Measurements from ENCODE around the gene ING5.
"Not testable (repeated sequence)": the region's sequence is repeated elsewhere in the genome, so short reads cannot be mapped to it uniquely, and the experiment has no call there.

Gene ING5

DNA sequence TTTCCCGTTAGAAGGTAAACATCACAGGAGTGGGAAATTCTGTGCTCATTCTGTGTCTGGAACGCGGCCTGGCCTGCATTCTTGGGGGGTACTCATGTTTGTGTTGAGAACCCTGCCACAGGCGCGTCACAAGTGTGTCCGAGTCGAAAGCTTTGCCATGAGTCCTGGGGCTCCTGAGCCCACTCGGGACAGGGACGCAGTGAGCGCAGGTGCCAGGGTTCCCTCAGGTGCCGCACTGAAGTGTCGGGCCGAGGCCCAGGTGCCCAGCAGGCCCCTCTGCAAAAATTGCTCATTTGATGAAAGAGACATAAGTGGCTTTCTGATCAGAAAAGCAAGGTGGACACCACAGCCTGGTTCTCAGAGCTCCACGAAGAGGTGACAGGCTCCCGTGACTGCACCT is 37.3 kb downstream of the ING5 start:
- DNase-seq (ENCODE audit: low read depth in 2 of 2), result no peak

DNA sequence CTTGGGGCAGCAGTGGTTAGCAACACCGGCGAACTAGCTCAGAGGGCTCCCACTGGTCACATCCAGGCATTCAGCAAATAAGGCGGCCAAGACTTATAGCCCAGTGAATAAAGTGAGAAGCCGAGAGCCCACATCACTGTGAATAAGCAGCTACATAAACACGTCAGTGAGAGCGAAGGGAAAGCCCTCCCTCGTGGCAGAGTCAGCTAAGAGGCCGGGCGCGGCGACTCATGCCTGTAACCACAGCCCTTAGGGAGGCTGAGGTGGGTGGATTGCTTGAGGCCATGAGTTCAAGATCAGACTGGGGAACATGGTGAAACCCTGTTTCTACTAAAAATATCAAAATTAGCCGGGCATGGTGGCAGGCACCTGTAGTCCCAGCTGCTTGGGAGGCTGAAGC is 37.8 kb downstream of the ING5 start:
- DNase-seq (ENCODE audit: low read depth in 2 of 2), result no peak

DNA sequence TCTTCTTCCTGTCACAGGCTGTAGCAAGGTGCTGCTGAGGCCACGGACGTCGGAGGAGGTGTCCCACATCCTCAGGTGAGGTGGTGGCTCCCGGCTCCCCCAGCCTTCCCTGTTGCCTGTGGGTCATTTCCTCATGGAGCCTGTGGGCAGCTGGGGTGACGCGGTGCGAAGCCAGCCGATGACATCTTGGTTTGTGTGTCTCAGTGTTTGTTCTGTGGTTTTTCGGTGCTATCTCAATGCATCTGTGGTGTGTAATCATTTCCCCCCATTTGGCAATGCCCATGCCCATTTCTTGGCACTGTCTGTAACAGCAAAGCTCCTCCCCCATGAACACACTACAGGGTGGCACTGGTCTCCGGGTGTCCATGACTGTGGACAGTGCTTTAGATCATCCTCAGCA is 39.2 kb downstream of the ING5 start:
- DNase-seq (ENCODE audit: low read depth in 2 of 2), result no peak

DNA sequence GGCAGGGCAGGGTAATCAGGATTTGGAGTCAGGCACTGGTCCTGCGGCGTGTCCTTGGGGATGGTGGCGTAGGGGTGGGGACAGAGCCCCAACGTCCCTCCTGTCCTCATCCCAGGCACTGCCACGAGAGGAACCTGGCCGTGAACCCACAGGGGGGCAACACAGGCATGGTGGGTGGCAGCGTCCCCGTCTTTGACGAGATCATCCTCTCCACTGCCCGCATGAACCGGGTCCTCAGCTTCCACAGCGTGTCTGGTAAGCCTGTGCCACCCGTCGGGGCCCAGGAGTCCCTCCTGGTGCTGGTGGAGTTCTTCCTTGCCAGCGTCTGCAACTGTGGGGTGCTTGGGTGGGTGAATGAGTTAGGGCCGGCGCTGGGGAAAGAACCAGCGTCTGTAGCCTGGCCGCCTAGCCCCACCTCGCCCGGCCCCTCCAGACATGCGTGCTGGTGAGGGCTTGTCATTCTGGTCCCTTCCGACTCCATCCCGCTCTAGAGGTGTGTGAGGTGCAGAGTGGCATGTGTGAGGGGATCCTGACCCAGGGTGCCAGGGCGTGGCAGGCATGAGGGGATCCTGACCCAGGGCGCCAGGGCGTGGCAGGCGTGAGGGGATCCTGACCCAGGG is 40.6 kb downstream of the ING5 start:
- DNase-seq (ENCODE audit: low read depth in 2 of 2), result no peak

DNA sequence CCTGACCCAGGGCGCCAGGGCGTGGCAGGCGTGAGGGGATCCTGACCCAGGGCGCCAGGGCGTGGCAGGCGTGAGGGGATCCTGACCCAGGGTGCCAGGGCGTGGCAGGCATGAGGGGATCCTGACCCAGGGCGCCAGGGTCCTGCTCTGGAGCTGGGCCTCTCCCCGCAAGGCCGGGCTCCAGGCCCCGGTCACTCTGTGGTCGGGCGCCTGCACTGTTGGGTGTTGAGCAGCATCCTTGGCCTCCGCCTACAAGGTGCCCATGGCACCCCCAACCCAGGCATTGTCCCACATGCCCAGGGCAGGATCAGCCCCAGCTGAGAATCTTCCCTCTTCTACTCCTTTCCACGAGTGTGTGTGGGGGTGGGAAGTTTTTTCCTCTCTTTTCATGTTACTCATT is 41.2 kb downstream of the ING5 start:
- not testable (repeated sequence) for DNase-seq (ENCODE audit: low read depth in 2 of 2)

DNA sequence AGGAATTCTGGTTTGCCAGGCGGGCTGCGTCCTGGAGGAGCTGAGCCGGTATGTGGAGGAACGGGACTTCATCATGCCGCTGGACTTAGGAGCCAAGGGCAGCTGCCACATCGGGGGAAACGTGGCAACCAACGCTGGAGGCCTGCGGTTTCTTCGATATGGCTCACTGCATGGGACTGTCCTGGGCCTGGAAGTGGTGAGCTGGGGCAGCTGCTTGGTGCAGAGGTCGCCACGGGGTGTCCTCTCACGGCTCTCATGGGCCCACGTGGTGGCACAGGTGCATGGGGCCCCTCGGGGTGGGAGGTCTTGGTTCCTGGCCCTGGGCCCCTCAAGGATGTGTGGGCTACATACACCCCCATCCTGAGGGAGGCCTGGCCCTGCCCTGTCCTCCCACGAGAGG is 41.8 kb downstream of the ING5 start:
- no peak for DNase-seq (ENCODE audit: low read depth in 2 of 2)

DNA sequence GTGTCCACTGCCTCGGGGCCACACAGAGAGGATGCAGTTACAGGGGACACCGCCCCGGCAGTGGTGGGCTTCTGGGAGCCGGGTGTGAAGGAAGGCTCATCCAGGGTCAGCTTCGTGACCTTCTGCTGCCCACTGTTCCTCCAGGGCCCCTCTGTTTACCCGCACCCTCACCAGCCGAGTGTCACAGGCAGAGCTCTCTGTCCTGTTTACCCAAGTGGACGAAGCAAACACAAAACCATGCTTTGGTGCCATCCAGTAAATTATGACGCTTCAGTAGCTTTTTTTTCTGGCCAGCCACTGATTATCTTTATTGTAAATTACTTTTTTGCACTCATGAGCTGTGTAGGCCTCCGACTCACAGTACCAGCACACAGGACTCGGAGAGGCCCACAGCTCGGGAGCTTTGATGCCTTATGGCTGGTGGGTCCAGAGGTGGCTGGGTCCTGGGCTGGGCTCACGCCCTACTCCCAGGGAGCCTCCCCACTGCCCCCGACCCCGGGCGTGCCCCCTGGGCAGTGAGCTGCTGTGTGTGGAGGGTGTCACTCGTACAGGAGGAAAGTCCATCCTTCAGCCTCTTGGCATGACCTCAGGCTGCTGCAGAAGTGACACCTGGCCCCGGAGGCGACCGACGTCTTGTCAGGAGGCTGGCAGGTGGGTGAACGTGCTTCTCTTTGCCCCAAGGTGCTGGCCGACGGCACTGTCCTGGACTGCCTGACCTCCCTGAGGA is 42.4 kb downstream of the ING5 start:
- DNase-seq (ENCODE audit: low read depth in 2 of 2), result no peak

DNA sequence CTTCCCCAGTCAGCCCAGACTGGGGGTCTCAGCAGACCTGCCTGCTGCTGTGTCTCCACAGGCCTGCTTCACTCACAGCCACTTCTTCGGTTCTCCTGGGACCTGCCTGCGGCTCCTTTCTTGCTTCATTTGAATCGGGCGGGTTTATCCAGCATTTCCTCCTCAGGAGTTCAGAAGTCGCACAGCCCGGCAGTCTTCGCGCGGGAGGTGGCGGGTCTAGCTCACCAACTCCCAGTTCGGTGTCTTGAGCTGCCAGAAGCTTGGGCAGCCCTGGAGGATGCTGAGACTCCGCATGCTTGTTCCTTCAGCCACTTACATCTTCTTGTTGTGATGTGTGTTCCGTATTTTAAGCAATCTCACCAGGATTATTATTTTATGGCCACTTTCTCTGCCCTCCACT is 43.4 kb downstream of the ING5 start:
- no peak for DNase-seq (ENCODE audit: low read depth in 2 of 2)

DNA sequence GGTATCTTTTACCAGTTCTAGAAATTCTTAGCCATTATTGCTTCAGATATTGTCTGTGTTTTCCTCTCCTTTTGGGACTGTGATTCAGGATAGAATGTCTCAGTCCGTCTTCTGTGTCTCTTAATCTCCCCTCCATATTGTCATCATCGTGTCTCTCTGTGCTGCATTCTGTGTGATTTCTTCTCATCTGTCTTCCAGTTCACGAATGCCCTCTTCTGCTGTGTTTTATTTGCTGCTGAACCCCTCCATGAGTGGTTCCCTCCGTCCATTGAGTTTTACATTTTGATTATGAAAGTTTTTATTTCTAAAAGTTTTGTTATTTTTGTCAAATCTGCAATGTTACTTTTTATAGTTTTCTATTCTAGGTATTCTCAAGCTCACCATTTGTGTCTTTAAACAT is 44.2 kb downstream of the ING5 start:
- no peak for DNase-seq (ENCODE audit: low read depth in 2 of 2)

DNA sequence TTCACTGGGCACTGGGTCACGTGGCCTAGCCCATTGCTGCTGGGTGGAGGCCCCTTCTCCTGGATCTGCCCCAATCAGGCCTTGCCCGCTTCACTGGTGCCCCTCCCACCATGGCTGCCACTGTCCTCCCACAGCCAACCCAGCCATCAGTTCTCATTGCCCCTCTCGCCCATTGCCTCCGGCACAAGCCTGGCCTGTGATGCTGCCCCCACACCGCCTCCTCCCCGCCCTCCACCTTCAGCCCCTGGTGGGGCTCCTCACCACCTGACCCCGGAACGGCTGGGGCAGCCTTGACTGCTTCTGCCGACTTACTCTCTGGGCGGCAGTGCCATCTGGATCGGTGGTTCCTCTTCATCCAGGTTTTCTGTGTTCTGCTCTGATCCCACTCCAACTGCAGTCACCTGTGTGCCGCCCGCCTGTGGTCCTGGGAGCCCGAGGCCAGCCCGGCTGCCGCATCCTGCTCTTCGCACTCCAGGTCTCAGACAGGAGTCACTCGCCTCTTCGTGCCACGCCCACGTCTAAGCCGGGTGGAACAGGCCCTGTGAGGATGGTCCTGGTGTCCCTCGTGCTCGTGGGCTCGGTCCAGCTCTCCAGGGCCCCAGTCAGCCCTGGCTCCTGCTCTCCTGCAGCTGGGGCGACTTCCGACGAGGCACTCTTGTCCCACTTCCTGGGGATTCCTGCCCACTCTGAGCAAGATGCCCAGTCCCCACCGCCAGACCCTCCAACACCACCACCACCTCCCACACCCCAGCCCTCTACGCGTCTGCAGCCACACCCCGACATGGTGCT is 46.8 kb downstream of the ING5 start:
- DNase-seq (ENCODE audit: low read depth in 2 of 2), result no peak

DNA sequence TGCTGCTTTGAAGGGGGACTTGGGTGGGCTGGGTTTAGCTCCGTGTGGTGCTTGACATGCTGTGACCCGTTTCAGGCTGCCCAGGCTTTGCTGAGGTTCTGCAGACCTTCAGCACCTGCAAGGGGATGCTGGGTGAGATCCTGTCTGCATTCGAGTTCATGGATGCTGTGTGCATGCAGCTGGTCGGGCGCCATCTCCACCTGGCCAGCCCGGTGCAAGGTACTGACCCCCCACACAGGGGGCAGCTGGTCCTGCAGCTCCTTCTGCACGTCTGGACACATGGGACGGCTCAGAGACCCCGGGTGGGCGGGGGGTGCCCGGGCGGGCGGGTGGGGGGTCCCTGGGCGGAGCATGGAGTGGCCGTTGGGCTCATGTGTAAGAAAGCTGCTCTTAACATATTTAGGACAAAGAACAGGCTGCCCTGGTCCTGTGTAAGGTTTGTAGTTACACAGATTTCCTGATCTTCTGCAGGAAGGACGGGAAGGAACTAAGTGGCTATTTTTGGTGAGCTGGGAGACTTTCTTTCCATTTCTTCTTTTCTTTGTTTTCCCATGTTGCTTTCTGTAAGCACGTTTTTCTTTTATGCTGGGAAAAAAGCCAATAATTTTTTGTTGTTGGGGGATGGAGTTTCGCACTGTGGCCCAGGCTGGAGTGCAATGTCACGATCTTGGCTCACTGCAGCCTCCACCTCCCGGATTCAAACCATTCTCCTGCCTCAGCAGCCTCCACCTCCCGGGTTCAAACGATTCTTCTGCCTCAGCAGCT is 48.4 kb downstream of the ING5 start:
- no peak for DNase-seq (ENCODE audit: low read depth in 2 of 2)

DNA sequence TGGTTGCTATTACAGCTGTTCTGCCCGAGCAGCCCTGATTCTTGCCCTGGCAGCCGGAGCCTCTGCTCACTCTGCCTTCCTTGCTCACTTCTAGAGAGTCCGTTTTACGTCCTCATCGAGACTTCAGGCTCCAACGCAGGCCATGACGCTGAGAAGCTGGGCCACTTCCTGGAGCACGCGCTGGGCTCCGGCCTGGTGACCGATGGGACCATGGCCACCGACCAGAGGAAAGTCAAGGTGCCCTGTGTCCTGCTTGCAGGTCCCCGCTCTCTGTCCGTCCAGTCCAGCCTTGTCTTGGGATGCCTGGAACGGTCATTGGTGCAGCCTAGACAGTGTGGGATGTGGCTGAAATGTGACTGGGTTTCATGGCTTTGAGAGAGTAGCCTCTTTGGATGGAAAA is 49.3 kb downstream of the ING5 start:
- DNase-seq (ENCODE audit: low read depth in 2 of 2), result no peak

DNA sequence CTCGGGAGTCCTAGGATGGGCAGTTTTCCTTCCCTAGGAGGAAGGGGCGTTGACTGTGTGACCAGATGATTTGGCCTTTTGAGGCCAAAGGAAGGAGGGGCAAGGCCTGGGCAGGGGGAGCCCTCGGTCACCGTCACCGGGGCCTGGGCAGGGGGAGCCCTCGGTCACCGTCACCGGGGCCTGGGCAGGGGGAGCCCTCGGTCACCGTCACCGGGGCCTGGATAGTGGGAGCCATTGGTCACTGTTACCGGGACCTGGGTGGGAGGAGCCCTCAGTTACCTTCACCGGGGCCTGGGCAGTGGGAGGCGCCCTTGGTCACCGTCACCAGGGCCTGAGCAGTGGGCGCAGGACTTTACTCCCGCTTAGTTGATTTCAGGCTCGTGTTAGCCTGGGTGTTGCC is 49.9 kb downstream of the ING5 start:
- DNase-seq (ENCODE audit: low read depth in 2 of 2), result no peak

DNA sequence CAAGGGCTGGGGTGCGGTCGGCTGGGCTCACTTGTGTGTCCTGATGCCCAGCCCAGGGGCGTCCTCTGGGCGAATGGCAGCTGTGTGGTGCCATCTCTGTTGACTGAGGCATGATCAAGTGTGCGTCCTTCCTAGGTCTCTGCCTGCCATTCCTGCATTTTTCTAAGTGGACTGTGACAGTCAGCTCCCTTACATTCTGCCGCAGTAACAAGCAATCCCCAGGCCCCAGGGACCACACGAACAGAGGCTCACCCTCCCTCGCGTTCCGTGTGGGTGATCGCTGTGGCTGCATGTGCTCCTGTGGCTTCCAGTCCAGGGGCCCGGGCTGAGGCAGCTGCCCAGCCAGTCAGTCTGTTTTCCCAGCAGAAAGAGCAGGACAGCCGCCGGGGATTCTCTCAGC is 50.4 kb downstream of the ING5 start:
- DNase-seq (ENCODE audit: low read depth in 2 of 2), result no peak

DNA sequence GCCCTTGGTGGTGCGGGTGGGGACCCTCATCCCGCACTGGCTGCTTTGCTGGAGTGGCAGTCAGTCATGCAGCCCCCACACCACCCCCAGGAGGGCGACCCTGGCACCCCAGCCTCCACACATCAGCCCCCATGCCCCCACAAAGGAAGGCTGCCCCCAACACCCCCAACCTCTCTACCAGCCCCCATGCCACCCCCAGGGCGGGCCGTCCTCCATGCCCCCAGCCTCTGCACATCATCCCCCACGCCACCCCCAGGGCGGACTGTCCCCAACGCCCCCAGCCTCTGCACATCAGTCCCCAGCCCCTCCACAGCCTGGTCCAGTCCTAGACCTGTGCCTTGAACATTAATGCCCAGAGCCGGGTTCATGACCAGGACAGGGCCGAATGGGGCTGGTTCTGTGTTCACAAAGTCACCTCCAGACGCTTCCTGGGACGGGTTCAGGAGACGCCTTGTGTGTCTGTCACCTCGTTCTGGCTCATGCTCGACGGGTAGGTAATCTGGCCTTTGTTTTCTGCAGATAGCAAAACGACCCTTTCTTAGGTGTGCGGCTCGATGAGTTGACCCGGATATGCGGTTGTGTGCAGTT is 50.9 kb downstream of the ING5 start:
- DNase-seq (ENCODE audit: low read depth in 2 of 2), result no peak

DNA sequence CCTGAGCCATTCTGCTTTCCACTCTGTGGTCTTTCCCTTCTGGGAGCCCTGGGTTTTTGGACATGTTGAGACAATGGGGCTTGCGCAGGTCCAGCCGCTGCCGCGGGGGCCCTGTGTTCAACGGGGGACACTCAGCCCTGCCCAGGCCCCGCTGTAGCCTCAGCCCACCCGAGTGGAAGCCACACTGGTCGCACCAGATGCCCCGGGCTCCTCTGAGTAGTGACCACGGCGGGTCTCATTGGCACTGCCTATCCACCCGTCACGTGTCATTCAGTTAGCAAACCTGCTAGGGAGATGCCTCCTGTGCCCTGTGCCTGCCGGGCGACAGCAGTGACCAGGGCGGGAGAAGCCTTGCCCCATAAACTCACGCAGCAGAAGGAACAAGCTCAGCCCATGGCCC is 51.7 kb downstream of the ING5 start:
- no peak for DNase-seq (ENCODE audit: low read depth in 2 of 2)

DNA sequence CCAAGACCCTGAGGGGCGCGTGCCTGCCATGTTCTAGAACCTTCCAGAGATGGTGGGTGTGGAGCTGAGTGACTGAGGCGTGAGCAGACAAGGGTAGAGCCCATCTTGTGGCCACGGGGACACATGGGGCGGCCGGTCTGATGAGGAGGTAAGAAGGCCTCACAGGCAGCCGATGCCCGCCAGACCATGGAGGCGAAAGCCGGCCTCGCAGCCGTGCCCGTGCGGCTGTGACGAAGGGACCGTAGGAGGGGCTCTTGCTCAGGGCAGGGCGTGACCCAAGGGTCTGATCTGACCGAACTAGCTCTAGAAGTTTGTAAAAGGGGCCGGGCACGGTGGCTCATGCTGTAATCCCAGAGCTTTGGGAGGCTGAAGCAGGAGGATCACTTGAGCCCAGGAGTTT is 52.2 kb downstream of the ING5 start:
- no peak for DNase-seq (ENCODE audit: low read depth in 2 of 2)

DNA sequence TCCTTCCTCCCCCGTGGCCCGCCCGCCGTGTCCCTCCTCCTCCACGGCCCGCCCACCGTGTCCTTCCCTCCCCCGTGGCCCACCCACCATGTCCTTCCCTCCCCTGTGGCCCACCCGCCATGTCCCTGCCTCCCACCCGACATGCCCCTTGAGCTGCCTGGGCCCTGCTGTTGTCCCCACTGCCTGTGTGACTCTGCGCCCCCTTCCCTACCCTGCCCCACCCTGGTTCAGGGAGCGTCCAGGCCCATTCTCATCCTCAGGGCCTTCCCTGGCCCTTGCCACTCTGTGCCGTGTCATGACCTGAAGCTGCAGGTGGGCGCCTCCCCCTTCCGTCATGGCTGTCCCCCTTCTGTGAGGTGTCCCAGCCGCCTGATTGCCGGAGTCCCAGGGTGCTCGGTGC is 53.3 kb downstream of the ING5 start:
- DNase-seq (ENCODE audit: low read depth in 2 of 2), result no peak

DNA sequence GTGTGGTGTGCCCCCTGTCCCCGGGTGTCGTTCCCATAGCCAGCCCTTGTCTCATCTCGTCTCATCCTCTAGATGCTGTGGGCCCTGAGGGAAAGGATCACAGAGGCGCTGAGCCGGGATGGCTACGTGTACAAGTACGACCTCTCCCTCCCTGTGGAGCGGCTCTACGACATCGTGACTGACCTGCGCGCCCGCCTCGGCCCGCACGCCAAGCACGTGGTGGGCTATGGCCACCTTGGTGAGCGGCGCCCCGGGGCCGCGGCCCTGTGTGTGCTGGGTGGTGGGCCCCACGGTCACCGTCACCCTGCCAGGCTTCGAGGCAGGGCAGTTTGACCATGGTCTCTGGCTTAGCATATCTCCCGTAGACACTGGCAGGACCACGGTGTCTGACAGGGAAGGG is 53.9 kb downstream of the ING5 start:
- DNase-seq (ENCODE audit: low read depth in 2 of 2), result no peak

DNA sequence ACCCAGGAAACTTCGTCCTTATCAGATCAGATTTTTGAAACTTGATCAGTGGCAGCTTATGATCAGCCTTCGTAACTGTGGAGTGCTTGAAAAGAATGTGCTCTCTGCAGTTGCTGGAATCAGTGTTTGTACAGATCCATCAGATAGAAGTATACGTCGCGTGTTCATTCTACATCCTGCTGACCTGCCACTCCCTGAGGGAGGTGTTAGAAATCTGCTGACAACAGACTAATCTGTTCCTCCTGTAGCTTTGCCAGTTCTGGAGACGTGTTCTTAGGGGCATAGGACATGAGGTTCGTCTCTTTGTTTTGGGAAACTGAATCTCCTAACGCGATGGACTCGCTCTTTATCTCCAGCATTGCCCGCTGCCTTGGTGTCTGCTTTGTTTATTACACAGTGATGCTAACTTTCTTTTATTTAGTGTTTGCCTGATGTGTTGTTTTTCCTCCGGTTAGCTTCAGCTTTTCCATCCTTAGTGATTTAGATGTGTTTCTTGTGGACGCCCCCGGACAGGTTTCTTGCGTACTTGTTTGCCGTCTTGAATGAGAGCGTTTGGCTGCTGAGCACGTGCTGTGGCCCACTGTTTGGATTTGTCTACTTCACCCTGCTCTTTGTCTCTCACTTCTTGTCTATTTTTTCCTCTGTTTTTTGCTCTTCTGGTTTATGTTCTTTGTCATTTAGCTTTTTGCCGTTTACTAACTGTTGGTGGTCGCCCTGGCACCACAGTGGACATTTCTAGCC is 57.4 kb downstream of the ING5 start:
- no peak for DNase-seq (ENCODE audit: low read depth in 2 of 2)

DNA sequence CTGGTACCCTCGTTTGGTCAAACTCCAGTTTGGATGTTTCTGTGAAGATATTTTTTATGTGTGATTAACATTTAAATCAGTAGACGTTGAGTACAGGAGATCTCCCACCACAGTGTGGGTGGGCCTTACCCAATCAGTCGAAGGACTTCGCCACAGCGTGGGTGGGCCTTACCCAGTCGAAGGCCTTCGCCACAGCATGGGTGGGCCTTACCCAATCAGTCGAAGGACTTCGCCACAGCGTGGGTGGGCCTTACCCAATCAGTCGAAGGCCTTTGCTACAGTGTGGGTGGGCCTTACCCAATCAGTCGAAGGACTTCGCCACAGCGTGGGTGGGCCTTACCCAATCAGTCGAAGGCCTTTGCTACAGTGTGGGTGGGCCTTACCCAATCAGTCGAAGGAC is 58.1 kb downstream of the ING5 start:
- DNase-seq (ENCODE audit: low read depth in 2 of 2), result not testable (repeated sequence)

Measured in stimulated activated CD8-positive, alpha-beta memory T cell treated with anti-CD3 and anti-CD28 coated beads, Interleukin-2, amount 100 ng/mL, for 1 hour (primary cell).